IPS-11a (cell line): Measurements from ENCODE around the gene KRTAP5-9.
"Not testable (repeated sequence)": the region's sequence is repeated elsewhere in the genome, so short reads cannot be mapped to it uniquely, and the experiment has no call there.

ENCODE experiments used
- H3K4me3 ChIP-seq: one replicate; pipeline ENCODE4 v1.5.1; 2013; ENCODE audit warnings: low read depth, low read length, control low read depth

KRTAP5-9 gene, protein sequence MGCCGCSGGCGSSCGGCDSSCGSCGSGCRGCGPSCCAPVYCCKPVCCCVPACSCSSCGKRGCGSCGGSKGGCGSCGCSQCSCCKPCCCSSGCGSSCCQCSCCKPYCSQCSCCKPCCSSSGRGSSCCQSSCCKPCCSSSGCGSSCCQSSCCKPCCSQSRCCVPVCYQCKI

DNA sequence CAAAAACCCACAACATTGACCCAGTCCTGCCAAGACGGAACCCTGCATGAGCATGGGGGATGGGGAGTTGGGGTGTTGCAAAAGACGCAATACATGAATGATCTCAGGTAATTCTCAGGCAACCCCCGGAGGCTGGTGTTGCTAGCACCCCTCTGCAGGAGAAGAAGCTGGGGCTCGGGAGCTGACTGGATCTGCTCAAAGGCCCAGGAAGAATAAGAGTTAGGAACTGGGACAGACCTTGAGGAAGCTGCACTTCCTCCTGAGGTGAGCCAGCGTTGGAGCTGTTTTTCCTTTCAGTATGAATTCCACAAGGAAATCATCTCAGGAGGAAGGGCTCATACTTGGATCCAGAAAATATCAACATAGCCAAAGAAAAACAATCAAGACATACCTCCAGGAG lies at the start of gene KRTAP5-9:
KRTAP5-9 (plus strand) TSS at position 301 of the 400 bp plus-strand sequence. CDS start 238 bp downstream, outside the sequence.
- no peak within 1 kb of the TSS for H3K4me3 ChIP-seq

DNA sequence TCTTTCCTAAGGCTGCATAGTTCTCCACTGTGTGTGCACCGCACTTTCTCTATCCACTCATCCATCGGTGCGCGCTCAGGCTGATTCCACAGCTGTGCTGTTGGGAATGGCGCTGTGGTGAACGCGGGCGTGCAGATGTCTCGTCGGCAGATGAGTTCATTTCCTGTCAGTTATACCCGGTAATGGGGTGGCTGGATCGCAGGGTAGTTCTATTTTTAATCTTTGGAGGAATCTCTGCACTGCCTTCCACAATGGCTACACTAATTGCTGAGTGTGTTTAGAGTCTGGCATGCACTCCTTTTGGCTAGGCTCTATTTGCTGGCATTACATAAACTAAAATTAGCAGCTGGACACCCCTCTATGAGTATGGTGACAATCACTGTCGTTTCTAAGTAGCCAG lies 49.1 kb upstream of the KRTAP5-9 start:
- no peak overlapping the region for H3K4me3 ChIP-seq

DNA sequence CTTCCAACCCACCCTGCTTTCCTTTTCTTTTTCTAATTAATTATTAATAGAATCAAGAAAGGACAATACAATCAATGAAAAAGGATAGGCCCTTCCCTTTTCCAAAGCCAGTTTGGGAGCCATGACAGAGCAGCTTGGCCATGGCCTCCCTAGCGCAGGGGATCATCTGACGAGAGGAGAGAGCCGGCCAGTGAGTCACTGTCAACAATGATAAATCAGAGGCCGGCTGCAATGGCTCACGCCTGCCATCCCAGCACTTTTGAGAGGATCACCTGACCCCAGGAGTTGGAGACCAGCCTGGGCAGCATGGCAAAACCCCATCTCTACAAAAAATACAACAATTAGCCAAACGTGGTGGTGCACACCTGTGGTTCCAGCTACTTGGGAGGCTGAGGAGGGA lies 48.7 kb upstream of the KRTAP5-9 start:
- no peak overlapping the region for H3K4me3 ChIP-seq

DNA sequence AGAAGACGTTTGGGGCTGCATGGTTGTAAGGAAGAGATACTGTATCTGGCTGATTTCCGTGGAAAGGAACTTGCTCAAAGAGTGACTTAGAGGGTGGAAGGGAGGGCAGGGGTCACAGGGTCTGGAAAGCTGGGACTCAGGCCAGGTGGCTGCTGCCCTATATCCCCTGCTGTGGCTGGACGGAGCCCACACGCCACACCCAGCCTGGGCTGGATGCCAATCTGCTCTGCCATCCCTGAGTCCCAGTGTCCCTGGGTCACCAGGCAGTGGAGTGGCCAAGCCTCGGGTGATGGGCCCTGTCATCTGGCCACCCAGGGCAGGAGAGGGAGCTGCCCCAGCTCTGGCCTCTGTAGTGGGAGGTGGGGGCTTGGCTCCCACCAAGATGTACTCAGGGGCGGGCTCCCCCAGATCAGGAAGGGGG lies 47.6 kb upstream of the KRTAP5-9 start:
- no peak overlapping the region for H3K4me3 ChIP-seq

DNA sequence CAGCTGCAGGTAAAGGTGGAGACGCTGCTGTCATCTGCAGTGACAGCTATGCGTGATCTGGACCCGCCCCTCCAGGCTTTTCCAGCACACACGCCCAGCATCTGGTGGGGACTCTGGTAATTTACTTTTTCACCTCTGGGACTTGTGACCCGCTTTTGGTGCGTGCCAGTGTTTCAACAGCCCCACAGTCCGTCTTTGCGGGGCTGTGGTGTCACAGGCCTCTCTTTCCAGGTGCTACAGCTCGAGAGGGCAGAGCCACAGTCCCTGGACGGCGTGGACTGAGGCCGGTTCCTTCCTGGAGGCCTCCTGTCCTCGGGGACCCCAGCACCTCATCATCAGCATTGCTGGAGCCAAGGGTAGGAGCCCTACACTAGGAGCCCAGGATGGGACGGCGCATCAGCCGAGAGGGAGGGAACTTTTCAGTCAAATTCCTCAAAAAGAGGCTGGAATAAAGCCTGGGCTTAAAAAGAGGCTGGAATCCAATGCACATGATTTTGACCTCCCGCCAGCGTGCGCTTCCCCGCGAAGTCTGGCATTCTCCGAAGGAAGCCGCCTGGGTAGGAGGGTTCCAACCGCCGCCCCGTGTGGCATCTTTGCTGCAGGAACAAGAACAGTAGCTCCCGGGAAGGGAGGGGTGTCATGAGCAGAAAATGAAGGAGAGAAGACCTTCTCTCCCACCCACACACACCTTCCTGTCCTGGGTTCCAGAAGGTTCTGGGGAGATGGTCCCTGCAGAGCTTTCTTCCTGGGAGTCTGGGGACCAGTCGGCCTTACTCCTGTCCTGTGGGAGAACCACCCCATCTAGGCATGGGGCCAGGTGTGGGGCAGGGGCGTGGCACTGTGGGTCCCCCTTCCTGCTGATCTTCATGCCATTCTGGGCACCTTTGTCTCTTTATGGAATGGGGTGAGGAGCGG lies 46.9 kb upstream of the KRTAP5-9 start:
- no peak overlapping the region for H3K4me3 ChIP-seq

DNA sequence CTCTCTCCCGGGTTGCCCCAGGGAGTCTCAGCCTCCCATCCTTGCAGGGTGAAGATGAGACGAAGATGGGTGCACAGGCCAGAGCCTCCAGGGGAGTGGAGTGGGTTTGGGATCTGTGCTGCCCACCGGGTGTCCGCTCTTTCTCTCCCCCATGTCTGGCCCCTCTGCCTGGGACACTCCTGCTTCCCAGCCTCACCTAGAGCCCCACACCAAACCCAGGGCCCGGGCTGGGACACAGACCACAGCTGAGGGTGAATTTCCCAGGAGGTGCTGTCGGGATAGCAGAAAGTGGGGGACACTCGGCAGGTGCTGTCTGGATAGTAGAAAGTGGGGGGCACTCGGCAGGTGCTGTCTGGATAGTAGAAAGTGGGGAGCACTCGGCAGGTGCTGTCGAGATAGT lies 46.2 kb upstream of the KRTAP5-9 start:
- no peak overlapping the region for H3K4me3 ChIP-seq

DNA sequence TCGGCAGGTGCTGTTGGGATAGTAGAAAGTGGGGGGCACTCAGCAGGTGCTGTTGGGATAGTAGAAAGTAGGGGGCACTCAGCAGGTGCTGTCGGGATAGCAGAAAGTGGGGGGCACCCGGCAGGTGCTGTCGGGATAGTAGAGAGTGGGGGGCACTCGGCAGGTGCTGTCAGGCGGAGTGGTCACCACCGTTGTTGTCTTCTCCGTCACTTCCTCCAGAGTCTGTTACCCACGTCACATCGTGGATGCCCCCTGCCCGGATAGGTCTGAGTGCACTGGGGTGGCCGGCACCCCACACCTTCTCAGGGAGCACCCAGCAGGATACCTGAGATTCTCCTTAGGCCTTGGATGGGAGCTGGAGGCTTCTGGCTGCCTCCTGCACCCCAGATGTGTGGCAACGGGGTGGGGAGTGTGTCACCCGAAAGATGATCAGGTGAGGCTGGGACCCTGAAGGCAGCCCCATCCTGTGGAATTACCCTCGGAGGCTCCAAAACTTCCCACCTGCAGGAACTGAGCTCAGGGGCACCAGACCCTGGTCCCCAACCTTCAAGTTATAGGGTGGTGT lies 45.3 kb upstream of the KRTAP5-9 start:
- no peak overlapping the region for H3K4me3 ChIP-seq

DNA sequence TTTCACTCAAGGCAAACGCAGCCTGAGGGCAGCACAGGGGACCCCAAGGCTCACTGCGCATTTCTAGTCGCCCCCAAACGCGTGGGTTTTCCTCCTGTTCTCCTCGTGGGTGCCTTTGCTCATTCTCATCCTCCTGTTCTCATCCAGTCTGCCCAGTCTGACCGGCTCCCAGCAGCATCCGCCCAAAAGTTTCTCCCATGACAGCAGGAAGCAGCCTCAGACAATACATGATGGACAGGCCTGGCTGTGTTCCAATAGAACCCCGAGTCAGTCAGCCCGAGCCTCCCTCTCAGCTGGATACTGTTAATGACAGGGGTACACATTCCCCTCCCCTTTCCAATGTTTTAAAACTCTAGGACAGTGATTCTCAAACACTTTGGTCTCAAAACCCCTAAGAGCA lies 43.7 kb upstream of the KRTAP5-9 start:
- H3K4me3 ChIP-seq = no peak overlapping the region

DNA sequence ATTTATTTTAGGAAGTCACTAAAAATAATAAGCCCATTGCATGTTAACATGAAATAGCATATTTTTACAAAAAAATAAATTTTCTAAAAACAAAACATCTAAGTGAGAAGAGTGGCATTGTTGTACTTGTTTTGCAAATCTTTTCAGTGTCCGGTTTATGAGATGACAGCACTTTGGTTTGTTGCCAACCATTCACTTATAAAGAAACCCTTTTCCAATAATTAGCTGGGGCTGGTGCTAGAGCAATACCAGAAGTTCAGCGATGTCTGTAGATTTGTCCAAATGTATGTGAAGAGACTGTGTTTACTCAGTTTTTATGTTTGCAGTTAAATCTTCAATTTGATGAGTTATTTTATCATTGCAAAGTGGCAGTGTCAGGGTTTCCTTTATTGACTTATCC lies 43.2 kb upstream of the KRTAP5-9 start:
- H3K4me3 ChIP-seq = no peak overlapping the region

DNA sequence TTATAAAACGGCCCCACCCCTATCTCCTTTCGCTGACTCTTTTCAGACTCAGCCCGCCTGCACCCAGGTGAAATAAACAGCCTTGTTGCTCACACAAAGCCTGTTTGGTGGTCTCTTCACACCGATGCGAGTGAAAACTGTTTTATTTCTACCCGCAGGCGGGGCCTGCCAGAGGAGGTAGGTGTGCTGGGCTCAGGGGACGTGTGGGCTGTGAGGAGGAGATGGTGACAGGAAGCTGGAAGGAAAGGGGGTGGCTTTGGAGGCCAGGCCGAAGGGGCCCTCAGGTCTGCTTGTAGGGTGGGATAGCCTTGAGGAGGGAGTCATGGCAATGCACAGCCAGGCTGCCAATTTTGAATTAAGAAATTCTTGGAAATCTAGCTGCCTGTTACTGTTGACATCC lies 42.4 kb upstream of the KRTAP5-9 start:
- no peak overlapping the region for H3K4me3 ChIP-seq

DNA sequence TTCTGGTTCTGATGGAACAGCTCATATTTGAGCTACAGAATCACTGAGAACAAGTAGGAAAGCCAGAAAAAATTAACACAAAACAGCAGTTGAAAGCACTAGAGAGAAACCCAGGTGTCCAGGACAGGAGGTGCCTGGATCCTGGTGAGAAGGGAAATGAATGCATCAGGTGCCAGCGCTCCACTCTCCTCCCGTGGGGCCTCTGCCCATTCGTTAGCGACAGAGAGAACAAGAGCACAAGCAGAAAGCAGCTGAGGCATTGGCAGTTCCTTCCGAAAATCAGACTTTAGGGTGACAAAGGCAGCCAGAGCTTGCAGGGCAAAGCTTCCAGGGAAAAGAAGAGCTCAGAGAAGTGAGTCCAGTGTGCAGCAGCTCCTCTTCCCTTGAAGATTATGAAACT lies 41.1 kb upstream of the KRTAP5-9 start:
- H3K4me3 ChIP-seq = no peak overlapping the region

DNA sequence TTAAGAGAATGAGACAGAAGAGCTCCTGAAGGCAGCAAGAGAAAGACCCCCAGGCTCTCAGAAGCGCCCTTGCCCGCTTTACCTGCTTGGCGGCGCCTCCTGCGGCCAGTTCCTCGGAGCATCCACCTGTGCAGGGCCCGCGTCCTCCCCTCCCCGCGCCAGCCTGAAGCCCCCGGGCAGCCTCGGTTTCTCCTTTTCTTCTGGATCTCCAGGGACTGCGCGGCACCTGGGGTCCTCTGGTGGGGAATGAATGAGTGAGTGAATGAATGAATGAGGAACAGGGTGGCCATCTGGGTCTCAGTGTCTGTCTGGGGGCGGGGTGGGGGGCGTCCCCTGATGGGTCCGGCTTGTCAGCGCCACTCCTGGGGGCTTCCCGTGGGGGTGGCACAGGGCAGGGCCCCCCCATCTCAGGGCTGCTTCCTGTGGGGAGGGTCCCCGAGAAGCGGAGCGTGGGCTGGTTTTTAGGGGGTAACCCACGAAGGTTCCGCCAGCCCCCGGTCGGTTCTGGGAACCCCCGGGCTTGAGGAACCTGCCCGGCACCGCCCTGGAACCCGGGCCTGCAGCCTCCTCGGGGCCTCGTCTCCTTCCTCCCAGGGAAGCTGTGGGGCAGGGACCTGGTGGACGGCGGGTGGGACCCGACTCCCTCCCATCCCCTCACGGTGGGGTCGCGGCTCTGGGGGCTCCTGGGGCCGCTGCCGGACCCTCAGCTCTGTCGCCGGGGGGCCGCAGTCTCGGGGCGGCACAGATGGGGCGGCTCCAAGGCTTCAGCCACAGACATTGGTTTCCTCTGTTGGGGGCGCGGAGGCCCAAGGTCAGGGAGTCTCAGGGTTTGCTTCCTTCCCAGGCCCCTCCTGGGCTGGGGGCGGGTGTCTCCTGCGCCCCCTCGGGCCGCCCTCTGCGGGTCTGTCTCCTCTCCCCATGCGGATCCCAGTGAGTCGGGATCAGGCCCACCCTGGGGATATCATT lies 29.4 kb upstream of the KRTAP5-9 start:
- H3K4me3 ChIP-seq = no peak overlapping the region

DNA sequence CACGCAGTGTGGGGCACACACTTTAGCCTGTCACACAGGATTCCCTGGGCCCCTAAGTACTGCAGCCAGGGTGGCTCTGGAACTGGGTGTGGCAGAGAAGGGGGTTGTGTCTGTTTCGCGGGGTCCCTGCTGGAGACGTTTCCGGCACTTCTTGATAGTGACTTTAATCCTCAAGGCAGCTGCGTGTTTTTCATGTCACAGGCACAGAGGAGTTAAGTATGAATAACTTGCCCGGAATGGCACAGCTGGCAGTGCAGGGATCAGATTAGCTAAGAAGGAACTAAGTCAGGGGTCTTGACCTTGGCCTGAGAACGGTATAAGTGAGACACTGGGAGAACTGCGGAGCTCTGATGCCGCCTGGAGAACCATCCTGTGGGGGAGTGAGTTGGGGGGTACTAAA lies 28.7 kb upstream of the KRTAP5-9 start:
- H3K4me3 ChIP-seq = no peak overlapping the region

DNA sequence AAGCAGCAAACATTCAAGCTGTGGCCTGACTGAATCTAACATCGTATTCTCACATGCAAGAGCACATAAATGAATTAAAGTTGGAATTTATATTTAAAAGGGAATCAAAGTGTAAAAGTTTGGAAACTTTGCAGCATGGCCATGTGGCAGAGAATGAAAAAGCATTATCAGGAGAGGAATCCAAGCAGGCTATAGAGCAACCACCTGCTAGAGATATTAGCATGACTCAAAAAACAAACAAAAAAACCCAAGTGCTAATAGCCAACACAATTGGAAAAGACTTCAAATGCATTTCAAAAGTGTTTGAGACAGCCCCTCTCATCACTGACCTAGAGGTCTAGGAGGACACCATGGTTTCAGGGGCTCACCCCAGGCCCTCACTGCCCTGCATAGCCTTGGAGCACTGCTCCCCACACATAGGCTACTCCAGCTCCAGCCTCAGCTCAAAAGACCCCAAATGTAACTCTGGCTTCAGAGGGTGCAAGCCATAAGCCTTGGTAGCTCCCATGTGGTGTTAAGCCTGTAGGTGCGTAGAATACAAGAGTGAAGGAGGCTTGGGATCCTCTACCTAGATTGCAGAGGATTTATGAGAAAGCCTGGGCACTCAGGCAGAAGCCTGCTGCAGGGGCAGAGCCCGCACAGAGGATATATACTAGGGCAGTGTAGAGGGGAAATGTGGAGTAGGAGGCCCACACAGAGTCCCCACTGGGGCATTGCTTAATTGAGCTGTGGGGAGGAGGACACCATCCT lies 22.9 kb upstream of the KRTAP5-9 start:
- H3K4me3 ChIP-seq = no peak overlapping the region

DNA sequence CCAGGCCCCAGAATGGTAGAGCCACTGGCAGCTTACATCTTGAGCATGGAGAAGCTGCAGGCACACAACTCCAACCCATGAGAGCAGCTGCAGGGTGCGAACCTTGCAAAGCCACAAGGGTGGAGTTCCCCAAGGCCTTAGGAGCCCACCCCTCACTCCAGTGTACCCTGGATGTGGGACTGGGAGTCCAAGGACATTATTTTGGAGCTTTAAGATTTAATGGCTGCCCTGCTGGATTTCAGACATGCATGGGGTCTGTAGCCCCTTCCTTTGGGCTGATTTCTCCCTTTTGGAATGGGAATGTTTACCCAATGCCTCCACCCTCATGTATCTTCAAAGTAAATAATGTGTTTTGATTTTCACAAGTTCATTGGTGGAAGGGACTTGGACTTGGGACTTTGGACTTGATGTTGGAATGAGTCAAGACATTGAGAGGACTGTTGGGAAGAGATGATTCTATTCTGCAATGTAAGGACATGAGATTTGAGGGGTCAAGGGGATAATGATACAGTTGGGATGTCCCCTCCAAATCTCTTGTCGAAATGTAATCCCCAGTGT lies 22.2 kb upstream of the KRTAP5-9 start:
- no peak overlapping the region for H3K4me3 ChIP-seq

DNA sequence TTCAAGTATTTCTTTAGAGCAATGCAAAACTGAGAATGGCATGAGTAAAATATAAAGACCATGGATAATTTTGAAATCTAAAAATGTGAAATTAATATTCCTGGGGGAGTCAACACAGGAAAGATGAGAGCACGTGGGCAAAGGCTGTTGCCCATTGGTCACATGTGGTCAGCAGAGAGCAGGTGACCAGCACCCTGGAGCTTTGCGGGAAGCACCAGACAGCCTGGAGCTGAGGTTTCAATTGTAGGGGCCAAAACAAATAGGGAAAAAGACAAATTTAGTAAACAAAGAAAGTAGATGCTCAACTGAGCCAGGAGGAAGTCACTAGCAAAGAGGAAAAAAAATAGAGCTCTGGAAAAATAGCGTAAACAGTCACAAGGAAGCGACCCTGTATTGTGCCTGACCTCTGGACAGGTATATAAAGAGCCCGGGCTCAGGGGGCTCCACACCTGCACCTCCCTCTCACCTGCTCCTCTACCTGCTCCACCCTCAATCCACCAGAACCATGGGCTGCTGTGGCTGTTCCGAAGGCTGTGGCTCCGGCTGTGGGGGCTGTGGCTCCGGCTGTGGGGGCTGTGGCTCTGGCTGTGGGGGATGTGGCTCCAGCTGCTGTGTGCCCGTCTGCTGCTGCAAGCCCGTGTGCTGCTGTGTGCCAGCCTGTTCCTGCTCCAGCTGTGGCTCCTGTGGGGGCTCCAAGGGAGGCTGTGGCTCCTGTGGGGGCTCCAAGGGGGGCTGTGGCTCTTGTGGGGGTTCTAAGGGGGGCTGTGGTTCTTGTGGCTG lies 21.2 kb upstream of the KRTAP5-9 start, which contains the start of gene KRTAP5-7:
KRTAP5-7 (plus strand) TSS at position 472 of the 780 bp plus-strand sequence; CDS start at position 506, 34 bp downstream.
- not testable (repeated sequence) for H3K4me3 ChIP-seq

DNA sequence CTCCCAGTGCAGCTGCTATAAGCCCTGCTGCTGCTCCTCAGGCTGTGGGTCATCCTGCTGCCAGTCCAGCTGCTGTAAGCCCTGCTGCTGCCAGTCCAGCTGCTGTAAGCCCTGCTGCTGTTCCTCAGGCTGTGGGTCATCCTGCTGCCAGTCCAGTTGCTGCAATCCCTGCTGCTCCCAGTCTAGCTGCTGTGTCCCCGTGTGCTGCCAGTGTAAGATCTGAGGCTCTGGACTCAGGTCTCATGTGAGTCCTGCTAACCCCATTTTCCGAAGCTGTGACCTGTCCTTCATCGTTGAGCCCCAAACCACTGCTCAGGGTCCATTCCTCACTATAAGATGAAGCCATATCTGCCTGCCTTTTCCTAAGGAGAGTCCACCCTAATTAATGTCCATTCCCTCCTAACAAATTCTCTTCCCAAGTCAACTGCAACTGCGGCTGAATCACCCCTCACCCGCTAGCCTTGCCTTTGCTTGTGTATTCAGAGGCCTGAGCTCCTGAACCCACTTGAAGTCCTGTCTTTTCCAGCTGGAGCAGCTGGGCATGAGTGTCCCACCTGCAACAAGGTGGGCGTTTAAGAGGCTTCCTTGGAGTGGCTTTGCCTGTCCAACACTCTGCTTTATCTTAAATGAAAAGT lies 20.5 kb upstream of the KRTAP5-9 start:
- no peak overlapping the region for H3K4me3 ChIP-seq

DNA sequence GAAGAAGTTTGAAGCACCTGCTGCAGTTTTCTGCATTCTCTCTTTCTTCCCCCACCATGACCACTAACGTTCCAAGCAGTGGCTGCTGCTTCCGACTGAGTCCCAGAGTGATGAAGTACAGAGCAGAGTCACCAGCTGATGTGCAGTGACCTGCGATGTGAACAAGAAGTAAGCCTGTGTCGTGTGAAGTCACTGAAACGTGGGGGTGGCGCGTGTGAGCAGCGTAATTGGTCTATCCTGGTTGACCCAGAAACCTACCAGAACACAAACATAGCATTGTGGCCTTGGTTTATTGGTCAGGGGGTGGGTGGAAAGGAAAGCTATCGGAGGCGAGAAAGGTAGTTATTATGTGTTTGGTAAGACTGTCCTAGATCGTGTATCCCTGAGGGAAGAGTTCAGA lies 17.6 kb upstream of the KRTAP5-9 start:
- H3K4me3 ChIP-seq = no peak overlapping the region
